HCT116 (cell line): Measurements from ENCODE around the gene U2AF2. TPM values are rescaled to one million over a fixed set of nuclear protein-coding genes. Genes with fewer than 3 reads are reported as not detected.

ENCODE experiments used
- ATAC-seq: fragments of 200-7000 bp; cut with Tn5 transposase; 2 replicates; pipeline ENCODE4 v1.9.1; 2020; ENCODE audit warnings: mild to moderate bottlenecking, moderate library complexity
- BruUV-seq: library from RNA; stranded (reverse); fragments of 400-500 nt; replicated peaks from 2 replicates; lab custom pipeline; 2021; lab: Mats Ljungman, UMichigan
- CTCF ChIA-PET: fragments of 300-600 bp; sonication (Branson Sonifier 250); formaldehyde crosslinking; loops from one replicate; lab custom pipeline; 2021; ENCODE audit warnings: antibody characterized with exemption; lab: Charles Lee
- POLR2A ChIA-PET: fragments of 300-600, 350-600 bp; sonication (Branson Sonifier 250); formaldehyde crosslinking; loops from one replicate; lab custom pipeline; 2021; ENCODE audit warnings: antibody characterized with exemption; lab: Charles Lee
- RAD21 ChIA-PET, 2 experiments: fragments of 300-600 bp; sonication (Branson Sonifier 250); formaldehyde crosslinking; loops; one replicate each; lab custom pipeline; 2023; ENCODE audit warnings: low total read pairs in 2 of 2; ENCODE audit not compliant: uncharacterized antibody in 2 of 2, unreplicated experiment in 2 of 2, low non-redundant PET in 1 of 2; lab: Charles Lee
- DNase-seq: peaks from one replicate; pipeline ENCODE4 v3.0.0-alpha.2; 2010; ENCODE audit warnings: low read depth, low spot score
- H2AFZ ChIP-seq: fragments of 200-600 bp; shearing (Covaris generic), sonication (generic); 2 replicates; pipeline ENCODE4 v1.6.1; 2017; ENCODE audit warnings: low read depth, mixed run types, mixed read lengths, antibody characterized with exemption, low read length; ENCODE audit not compliant: poor library complexity, severe bottlenecking
- H3K27ac ChIP-seq: 2 replicates; pipeline ENCODE4 v1.5.1; 2012; ENCODE audit warnings: low read depth, low read length
- H3K27me3 ChIP-seq: fragments of 200-600 bp; sonication (generic); 2 replicates; pipeline ENCODE4 v1.6.1; 2016; ENCODE audit warnings: mixed run types, low read length, mixed read lengths; ENCODE audit not compliant: insufficient read depth
- H3K36me3 ChIP-seq, 2 experiments: fragments of 200-500 bp in 1 of 2; fragments of 200-600 bp in 1 of 2; sonication (Bioruptor generic) in 1 of 2; sonication (generic) in 1 of 2; 2 replicates each; pipeline versions ENCODE4 v1.5.1 to v1.6.1; 2014 to 2016; ENCODE audit warnings: low read length in 2 of 2, inconsistent platforms in 1 of 2, mixed read lengths in 1 of 2, mixed run types in 1 of 2; ENCODE audit not compliant: insufficient read depth in 2 of 2, control insufficient read depth in 1 of 2
- H3K4me1 ChIP-seq, 2 experiments: fragments of 200-600 bp in 1 of 2; sonication (generic) in 1 of 2; 2 replicates each; pipeline versions ENCODE4 v1.5.1 to v1.6.1; 2012 to 2017; ENCODE audit warnings: low read length in 2 of 2, inconsistent platforms in 1 of 2, mild to moderate bottlenecking in 1 of 2, mixed read lengths in 1 of 2, mixed run types in 1 of 2, moderate library complexity in 1 of 2; ENCODE audit not compliant: insufficient read depth in 2 of 2, control insufficient read depth in 1 of 2
- H3K4me2 ChIP-seq: fragments of 200-600 bp; sonication (generic); 2 replicates; pipeline ENCODE4 v1.6.1; 2017; ENCODE audit warnings: mixed run types, low read length, mixed read lengths
- H3K4me3 ChIP-seq, 2 experiments: fragments of 200-600 bp in 1 of 2; sonication (generic) in 1 of 2; replicated peaks in 1 of 2; 2 replicates each; pipeline ENCODE4 v1.5.1; 2011 to 2016; ENCODE audit warnings: low read length in 2 of 2, control low read depth in 1 of 2, low read depth in 1 of 2, mild to moderate bottlenecking in 1 of 2, mixed read lengths in 1 of 2, mixed run types in 1 of 2
- H3K79me2 ChIP-seq: fragments of 200-600 bp; sonication (generic); 2 replicates; pipeline ENCODE4 v1.6.1; 2017; ENCODE audit warnings: mild to moderate bottlenecking, mixed run types, low read length, moderate library complexity, mixed read lengths; ENCODE audit not compliant: insufficient read depth
- H3K9ac ChIP-seq: fragments of 200-600 bp; sonication (generic); 2 replicates; pipeline ENCODE4 v1.6.1; 2016; ENCODE audit warnings: low read length, mixed read lengths
- H3K9me2 ChIP-seq: fragments of 200-600 bp; sonication (generic), shearing (Covaris generic); 2 replicates; pipeline ENCODE4 v1.6.1; 2017; ENCODE audit warnings: mixed run types, mild to moderate bottlenecking, moderate library complexity; ENCODE audit not compliant: insufficient read depth
- H3K9me3 ChIP-seq, 2 experiments: fragments of 200-500 bp in 1 of 2; fragments of 200-600 bp in 1 of 2; sonication (Bioruptor generic) in 1 of 2; sonication (generic) in 1 of 2; 2 replicates each; pipeline ENCODE4 v1.6.1; 2014 to 2017; ENCODE audit warnings: low read length in 2 of 2, mixed read lengths in 2 of 2, inconsistent platforms in 1 of 2, low read depth in 1 of 2, mild to moderate bottlenecking in 1 of 2, mixed run types in 1 of 2, moderate library complexity in 1 of 2; ENCODE audit not compliant: control insufficient read depth in 1 of 2, insufficient read depth in 1 of 2
- H4K20me1 ChIP-seq: fragments of 200-600 bp; sonication (generic), shearing (Covaris generic); 2 replicates; pipeline ENCODE4 v1.6.1; 2017; ENCODE audit warnings: mixed run types, mild to moderate bottlenecking, moderate library complexity; ENCODE audit not compliant: insufficient read depth
- CEBPB ChIP-seq: IDR thresholded peaks from 2 replicates; pipeline ENCODE4 v1.6.1; 2012; ENCODE audit warnings: low read depth
- ELF1 ChIP-seq: IDR thresholded peaks from 2 replicates; pipeline ENCODE4 v1.6.1; 2012; ENCODE audit warnings: low read depth, borderline replicate concordance
- EZH2 ChIP-seq: fragments of 200-600 bp; sonication (generic); IDR thresholded peaks from 2 replicates; pipeline ENCODE4 v1.6.1; 2017; ENCODE audit warnings: antibody characterized with exemption, mixed run types
- POLR2A ChIP-seq: IDR thresholded peaks from 2 replicates; pipeline ENCODE4 v1.7.0; 2011; ENCODE audit warnings: borderline replicate concordance; ENCODE audit not compliant: insufficient read depth, insufficient read length; ENCODE audit errors: extremely low read depth
- POLR2AphosphoS5 ChIP-seq: IDR thresholded peaks from 2 replicates; pipeline ENCODE4 v1.6.1; 2011; ENCODE audit warnings: mild to moderate bottlenecking, low read depth, low read length, moderate library complexity
- RAD21 ChIP-seq: IDR thresholded peaks from 2 replicates; pipeline ENCODE4 v1.6.1; 2012; ENCODE audit warnings: low read depth, mild to moderate bottlenecking
- TCF7L2 ChIP-seq: IDR thresholded peaks from 2 replicates; pipeline ENCODE4 v1.7.0; 2011; ENCODE audit warnings: borderline replicate concordance, inconsistent platforms; ENCODE audit not compliant: insufficient read depth, insufficient read length; ENCODE audit errors: extremely low read depth
- ZFX ChIP-seq: fragments of 450-650 bp; IDR thresholded peaks from 2 replicates; pipeline ENCODE4 v1.6.1; 2017
- intact Hi-C: fragments of 100-400 bp; cut with micrococcal nuclease; formaldehyde crosslinking; loops from 2 replicates; pipeline ENCODE4 v1.10.0; 2022
- total RNA-seq: library from RNA; stranded (reverse); gene quantifications from one replicate; pipeline ENCODE4 v1.2.1, GENCODE V29; 2021; ENCODE audit not compliant: unreplicated experiment
- TF ChIP-seq, protein P1 (sequence below): IDR thresholded peaks from 2 replicates; pipeline ENCODE4 v1.6.1; 2012
- TF ChIP-seq, protein P2 (sequence below), 3 experiments: fragments of 200-600 bp in 1 of 3; sonication (generic) in 1 of 3; IDR thresholded peaks in 2 of 3; conservative IDR thresholded peaks in 1 of 3; 2 replicates each; pipeline ENCODE4 v1.5.1; 2012 to 2017; ENCODE audit warnings: low read depth in 2 of 3, low read length in 2 of 3, antibody characterized with exemption in 1 of 3, borderline replicate concordance in 1 of 3, control low read depth in 1 of 3, mild to moderate bottlenecking in 1 of 3, mixed read lengths in 1 of 3, mixed run types in 1 of 3, moderate library complexity in 1 of 3; ENCODE audit not compliant: insufficient read depth in 1 of 3
- TF ChIP-seq, protein P3 (sequence below): IDR thresholded peaks from 2 replicates; pipeline ENCODE4 v1.6.1; 2012; ENCODE audit warnings: low read depth
- TF ChIP-seq, protein P4 (sequence below): IDR thresholded peaks from 2 replicates; pipeline ENCODE4 v1.6.1; 2012

The U2AF2 gene
- total RNA-seq, 1 experiment from 2014 or later, result 259 TPM

DNA sequence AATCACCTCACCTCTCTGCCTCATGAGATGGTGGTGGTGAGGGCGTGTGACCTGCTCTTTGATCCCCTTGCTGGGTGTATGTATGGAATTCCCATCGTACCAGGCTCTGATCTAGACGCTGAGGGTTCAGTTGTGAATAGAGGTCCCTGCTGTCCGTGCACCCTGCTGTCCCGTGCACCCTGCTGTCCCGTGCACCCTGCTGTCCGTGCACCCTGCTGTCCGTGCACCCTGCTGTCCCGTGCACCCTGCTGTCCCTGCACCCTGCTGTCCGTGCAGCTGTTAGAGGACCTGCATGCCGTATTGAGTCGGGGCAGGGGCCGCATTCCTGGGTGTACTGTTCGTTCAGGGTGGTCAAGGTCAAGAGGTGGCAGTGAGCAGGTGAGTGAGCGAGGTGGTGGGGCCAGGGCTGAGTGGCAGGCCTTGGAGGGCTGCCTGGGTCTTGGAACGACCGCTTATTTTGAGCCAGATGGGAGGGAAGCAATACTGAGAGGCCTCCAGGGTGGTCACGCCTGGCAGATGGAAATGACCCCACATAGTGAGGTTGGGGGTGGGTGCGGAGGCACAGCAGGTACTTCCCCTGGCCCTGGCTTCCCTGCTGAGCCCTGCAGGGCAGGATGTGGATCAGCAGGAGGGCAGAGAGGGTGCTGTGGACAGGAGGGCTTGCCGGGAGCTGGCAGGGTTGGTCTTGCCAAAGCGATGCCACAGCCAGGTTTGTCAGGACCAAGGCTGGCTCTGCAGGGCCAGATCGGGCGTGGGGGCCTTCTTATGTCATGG, 15.6 kb downstream of the U2AF2 start:
- RAD21 ChIA-PET, result no interaction called here
- Histone ChIP-seq H3K9me3 (no peaks in the 10 kb centered on the region), H3K4me3 (no peak overlapping the region), H3K9ac (no peak overlapping the region), H3K27me3 (no peaks in the 10 kb centered on the region), H3K4me1 (peaks cover 7 to 49% of the 10 kb centered on the region in 2 experiments), H3K9me2 (no peaks in the 10 kb centered on the region), H3K27ac (peak overlapping the region; percentile 10; the same call in 1 of the 2 replicates), H3K36me3 (peaks cover 31 to 49% of the 10 kb centered on the region in 2 experiments), H2AFZ (no peak overlapping the region), H3K4me2 (no peak overlapping the region), H4K20me1 (peaks cover 14% of the 10 kb centered on the region; the same call in 1 of the 2 replicates), H3K79me2 (peaks cover 92% of the 10 kb centered on the region)
- TF ChIP-seq POLR2AphosphoS5, result no peak
- TF ChIP-seq EZH2, result no peak
- TF ChIP-seq, protein P1, sequence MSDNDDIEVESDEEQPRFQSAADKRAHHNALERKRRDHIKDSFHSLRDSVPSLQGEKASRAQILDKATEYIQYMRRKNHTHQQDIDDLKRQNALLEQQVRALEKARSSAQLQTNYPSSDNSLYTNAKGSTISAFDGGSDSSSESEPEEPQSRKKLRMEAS, result no peak
- no peak for TF ChIP-seq ZFX
- TF ChIP-seq POLR2A, result no peak
- TF ChIP-seq RAD21, result no peak
- TF ChIP-seq, protein P2, sequence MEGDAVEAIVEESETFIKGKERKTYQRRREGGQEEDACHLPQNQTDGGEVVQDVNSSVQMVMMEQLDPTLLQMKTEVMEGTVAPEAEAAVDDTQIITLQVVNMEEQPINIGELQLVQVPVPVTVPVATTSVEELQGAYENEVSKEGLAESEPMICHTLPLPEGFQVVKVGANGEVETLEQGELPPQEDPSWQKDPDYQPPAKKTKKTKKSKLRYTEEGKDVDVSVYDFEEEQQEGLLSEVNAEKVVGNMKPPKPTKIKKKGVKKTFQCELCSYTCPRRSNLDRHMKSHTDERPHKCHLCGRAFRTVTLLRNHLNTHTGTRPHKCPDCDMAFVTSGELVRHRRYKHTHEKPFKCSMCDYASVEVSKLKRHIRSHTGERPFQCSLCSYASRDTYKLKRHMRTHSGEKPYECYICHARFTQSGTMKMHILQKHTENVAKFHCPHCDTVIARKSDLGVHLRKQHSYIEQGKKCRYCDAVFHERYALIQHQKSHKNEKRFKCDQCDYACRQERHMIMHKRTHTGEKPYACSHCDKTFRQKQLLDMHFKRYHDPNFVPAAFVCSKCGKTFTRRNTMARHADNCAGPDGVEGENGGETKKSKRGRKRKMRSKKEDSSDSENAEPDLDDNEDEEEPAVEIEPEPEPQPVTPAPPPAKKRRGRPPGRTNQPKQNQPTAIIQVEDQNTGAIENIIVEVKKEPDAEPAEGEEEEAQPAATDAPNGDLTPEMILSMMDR (IDR thresholded peaks at IDR 0.05 in 2 of 3, conservative IDR thresholded peaks at IDR 0.05 in 1 of 3; ENCODE audit: borderline replicate concordance in 1 of 3, insufficient read depth in 1 of 3, low read depth in 2 of 3, low read length in 2 of 3), result no peak
- no peak for TF ChIP-seq CEBPB
- no peak for TF ChIP-seq ELF1
- TF ChIP-seq, protein P3, sequence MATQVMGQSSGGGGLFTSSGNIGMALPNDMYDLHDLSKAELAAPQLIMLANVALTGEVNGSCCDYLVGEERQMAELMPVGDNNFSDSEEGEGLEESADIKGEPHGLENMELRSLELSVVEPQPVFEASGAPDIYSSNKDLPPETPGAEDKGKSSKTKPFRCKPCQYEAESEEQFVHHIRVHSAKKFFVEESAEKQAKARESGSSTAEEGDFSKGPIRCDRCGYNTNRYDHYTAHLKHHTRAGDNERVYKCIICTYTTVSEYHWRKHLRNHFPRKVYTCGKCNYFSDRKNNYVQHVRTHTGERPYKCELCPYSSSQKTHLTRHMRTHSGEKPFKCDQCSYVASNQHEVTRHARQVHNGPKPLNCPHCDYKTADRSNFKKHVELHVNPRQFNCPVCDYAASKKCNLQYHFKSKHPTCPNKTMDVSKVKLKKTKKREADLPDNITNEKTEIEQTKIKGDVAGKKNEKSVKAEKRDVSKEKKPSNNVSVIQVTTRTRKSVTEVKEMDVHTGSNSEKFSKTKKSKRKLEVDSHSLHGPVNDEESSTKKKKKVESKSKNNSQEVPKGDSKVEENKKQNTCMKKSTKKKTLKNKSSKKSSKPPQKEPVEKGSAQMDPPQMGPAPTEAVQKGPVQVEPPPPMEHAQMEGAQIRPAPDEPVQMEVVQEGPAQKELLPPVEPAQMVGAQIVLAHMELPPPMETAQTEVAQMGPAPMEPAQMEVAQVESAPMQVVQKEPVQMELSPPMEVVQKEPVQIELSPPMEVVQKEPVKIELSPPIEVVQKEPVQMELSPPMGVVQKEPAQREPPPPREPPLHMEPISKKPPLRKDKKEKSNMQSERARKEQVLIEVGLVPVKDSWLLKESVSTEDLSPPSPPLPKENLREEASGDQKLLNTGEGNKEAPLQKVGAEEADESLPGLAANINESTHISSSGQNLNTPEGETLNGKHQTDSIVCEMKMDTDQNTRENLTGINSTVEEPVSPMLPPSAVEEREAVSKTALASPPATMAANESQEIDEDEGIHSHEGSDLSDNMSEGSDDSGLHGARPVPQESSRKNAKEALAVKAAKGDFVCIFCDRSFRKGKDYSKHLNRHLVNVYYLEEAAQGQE, result no peak
- no peak for TF ChIP-seq TCF7L2
- TF ChIP-seq, protein P4, sequence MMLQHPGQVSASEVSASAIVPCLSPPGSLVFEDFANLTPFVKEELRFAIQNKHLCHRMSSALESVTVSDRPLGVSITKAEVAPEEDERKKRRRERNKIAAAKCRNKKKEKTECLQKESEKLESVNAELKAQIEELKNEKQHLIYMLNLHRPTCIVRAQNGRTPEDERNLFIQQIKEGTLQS, result no peak
- no peak for ATAC-seq
- DNase-seq, result no peak
- intact Hi-C loops, result no loop called here
- POLR2A ChIA-PET, result no interaction called here
- CTCF ChIA-PET, result interaction anchor here (0.7 to 2.3 kb wide), 4 partner anchors 13 to 38 kb away, joined by 3 to 23 read pairs (median 10); partner anchors contain the start of gene U2AF2
- no TSS peak for BruUV-seq
